GM19193 (cell line): ENCODE data around the gene DUSP19.

ENCODE experiments used
- POLR2A ChIP-seq: IDR thresholded peaks from 4 replicates; pipeline ENCODE4 v1.6.1; 2011; ENCODE audit not compliant: insufficient read depth, insufficient read length; ENCODE audit errors: extremely low read depth

Gene DUSP19

DNA sequence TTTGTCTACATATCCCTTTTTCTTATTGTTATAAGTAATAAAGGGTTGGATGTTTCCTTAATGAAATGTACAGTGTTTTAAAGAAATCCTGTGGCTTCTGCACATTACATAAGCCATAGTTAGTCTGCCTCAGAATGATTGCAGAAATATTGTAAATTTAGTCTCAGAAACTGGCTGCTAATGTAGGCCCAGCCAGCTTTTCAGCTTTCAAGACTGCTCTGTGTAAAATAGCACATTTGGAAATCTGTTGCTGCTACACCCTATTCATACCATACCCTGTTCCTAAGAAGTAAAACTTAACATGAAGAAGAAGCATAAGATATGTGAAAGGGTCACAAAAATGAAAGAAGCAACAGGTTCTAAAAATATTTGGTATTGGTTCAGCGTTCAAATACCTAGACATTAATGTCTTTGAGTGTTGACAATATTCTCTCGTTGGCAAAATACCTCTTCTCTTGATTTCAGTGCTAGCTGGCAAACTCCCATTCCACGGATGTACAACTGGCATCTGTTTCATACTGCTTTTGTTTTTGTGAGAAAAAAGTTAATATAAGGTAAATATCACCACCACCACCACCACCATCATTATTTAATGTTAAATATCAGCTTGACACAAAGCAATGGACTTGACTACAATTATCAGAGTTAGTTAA lies 21.1 kb upstream of the DUSP19 start:
- TF ChIP-seq POLR2A: no peak

DNA sequence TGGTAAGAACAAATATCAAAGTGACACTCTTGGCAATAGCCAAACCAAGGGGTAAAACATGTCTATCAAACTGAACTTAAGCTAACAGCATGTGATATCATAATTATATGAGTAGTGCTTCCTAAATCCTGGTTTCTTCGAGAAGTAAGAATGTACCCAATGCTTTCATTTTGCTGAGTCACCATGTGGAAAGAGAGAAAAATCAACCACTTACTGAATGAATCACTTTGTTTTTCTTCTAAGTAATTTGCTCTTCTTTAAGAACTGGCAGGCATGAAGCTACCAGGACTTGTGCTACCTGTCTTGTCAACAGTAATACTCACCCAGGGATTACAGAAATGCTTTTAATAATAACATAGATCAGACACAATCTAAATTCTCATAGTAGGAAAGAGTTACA lies 19.0 kb upstream of the DUSP19 start:
- no peak for TF ChIP-seq POLR2A

DNA sequence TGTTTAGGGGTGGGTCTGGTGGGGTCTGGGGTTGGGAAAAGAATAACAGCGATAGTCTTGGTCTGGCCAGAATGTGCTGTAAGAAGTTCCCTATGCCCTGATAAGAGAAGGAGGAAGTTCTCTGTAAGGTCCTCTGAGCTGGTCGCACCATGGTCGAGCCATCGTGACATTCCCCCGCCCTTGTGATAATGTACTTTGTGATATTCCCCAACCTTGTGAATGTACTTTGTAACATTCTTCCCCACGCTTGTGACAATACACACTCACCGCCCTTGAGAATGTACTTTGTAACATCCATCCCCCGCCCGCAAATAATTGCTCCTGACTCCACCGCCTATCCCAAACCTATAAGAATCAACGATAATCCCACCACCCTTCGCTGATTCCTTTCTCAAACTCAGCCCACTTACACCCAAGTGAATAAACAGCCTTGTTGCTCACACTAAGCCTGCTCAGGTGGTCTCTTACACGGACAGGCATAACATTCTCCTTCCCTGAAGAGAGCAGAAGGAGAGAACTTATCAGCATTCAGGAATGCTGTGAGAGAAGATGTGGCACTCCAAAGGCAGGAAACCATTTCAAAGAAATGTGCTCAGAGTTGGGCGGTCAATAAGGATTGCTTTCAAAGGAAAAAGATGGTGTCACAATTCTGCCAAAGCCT lies 17.8 kb upstream of the DUSP19 start:
- TF ChIP-seq POLR2A: no peak

DNA sequence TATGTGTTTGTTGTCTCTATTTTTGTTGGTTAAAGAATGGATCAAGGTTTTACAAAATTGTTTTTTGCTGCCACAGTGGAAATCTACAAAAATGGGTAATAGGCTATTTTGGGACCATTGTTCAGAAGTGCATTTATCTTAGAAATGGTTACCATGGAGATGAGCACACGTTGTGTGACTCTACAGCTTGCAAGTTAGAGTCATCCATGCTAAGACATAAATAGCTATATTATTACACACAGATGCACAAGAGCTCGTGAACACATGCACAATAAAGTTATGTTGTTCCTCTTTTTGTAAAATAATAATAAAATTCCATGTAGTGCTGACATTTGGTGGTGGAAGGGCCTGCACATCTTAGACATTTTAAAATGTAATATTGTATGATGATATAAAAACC lies 15.5 kb upstream of the DUSP19 start:
- no peak for TF ChIP-seq POLR2A

DNA sequence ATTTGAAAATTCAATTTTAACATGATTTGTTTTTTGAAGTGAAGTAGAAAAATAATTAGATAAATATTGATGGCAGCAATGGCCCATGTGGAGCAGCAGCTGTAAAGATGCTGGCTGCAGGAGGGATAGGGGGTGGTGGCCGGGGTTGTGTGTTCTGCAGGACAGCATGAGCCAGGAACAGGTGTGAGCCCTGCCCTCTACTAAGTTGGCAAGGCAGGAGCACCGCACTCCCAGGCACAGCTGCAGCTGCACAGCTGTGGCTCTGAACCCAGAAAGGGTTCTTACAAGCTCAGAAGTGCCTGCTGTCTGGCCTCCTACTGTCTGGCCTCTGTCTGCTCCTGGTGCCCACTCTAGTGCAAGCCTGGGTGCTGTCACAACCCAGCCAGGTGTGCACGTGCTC lies 10.0 kb upstream of the DUSP19 start:
- TF ChIP-seq POLR2A: no peak

DNA sequence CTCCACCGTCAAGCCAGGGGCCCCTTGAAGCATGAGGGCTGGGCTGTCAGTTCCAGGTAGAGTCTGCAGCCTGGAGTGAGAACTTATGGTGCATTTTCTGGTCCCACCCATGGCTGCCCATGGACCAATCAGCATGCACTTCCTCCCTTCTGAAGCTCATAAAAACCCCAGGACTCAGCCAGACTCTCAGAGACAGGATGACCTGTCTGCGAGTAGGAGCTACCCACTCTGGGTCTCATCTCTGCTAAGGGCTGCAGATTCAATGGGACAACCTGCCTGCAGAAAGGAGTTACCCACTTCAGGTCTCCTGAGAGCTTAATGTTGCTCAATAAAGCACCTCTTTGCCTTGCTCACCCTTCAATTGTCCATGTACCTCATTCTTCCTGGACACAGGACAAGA lies 9.4 kb upstream of the DUSP19 start:
- TF ChIP-seq POLR2A: no peak

DNA sequence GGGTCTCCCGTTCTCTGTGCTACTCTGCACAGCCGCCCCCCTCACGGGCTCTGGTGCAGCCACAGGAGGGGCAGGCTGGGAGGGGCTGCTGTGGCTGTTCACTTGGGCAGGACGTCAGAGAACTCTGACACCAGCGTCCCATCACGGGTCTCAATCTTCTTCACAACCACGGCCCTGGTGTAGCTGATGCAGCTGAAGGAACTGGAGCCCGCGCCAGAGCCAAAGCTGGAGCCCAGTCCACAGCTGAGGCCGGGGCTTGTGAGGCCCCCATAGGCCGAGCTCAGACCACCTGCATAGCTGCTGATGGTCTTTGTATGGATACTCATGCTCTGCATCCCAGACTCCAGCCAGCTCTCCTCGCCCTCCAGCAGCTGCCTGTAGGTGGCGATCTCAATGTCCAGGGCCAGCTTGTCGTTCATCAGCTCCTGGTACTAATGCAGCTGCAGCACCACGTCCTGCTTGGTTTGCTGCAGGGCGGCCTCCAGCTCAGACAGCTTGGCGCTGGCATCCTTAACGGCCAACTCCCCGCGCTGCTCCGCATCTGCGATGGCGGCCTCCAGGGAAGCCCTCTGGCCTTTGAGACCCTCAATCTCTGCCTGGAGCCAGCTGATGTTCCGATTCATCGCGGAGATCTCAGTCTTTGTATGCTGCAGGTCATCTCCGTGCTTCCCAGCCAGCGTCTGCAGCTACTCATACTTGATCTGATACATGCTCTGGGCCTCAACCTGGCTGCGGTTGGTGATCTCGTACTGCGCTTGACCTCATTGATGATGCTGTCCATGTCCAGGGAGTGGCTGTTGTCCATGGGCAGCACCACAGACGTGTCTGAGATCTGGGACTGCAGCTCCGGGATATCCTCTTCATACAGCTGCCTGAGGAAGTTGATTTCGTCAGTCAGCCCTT lies 7.4 kb upstream of the DUSP19 start:
- no peak for TF ChIP-seq POLR2A

DNA sequence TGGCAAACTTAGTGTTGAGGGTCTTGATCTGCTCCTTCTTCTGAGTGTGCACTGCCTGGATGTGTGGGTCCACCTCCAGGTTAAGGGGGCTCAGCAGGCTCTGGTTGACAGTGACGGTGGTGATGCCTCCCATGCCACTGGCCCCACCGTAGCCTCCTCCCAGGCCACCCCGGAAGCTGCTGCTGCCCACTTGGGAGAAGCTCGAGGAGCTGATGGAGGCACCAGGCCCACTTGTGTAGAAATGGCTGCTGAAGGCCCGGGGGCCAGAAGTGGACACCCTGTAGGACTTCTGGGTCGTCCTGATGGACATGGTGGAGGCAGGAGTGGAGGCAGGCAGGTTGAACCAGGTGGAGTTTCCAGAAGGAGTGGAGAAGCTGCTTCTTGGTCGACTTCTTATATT lies 6.4 kb upstream of the DUSP19 start:
- no peak for TF ChIP-seq POLR2A

DNA sequence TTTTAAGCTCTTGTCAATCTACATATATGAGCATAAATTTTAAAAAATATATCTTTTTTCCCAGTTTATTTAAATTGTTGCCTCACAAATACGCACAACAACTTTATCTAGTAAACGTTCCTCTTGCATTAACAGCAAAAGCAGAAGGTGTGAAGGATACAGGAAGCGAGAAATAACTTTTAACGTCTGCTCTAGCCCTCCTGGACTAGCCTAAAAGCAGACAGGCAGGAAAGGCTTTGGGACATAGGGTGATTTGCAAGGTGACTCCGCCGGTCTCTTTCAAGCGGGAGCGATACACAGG lies 434 bp upstream of the DUSP19 start:
- TF ChIP-seq POLR2A: no peak

DNA sequence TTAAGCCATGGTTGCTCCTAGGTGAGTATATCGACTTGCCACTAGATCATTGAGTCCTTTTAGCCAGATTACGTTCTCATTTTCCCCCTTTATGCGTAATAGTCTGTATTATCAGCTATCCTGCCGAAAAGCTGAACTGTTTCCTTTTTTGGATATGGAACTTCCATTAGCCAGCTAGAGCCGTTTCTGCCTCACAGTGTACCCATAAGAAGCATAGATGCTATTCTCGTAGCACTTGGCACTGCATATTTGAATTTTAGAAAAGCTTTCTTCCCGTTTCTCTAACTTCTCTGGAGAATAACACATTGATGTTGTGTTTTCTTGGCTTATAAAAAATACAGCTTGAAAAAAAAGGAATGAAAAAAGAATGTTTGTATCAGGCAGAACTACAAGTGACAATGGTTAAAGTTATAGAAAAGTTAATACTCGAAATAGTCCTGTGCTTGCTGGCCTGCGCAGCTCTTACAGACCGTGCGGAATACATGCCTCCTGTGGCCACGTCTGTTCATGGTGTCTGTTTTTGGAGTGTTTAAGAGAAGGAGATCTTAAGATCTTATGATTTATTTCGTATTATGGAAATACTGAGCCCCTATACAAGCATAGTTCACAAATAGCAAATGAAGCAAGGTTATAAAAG lies 710 bp downstream of the DUSP19 start:
- no peak for TF ChIP-seq POLR2A

DNA sequence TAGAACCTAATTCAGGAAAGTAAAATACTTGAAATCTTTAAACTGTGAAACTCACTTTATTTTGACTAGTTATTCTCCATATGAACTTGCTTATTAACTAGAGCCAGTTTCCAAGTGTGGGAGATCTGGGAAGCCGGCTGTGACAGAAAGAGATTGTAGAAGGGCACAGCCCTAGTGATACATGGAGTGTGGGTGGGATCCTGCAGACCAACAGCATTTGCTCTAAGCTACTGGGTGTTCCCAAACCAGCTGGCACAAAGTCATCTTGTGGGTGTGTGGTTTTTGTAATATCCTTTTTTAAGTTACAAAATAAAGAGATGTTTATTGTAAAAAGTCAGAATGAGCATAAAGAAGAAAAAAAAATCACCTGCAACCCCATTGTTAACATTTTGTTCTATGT lies 3.4 kb downstream of the DUSP19 start:
- no peak for TF ChIP-seq POLR2A

DNA sequence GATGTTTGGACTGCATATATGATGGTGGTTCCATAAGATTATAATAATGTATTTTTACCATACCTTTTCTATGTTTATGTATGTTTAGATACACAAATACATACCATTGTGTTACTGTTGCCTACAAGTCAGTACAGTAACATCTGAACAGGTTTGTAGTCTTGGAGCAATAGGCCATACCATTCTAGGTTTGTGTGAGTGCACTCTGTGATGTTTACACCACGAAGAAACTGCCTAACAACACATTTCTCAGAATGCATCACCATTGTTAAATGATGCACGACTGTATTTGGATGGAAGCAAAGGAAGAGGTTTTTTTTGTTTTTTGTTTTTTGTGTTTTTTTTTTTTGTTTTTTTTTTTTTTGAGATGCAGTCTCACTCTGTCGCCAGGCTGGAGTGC lies 9.5 kb downstream of the DUSP19 start:
- TF ChIP-seq POLR2A: no peak

DNA sequence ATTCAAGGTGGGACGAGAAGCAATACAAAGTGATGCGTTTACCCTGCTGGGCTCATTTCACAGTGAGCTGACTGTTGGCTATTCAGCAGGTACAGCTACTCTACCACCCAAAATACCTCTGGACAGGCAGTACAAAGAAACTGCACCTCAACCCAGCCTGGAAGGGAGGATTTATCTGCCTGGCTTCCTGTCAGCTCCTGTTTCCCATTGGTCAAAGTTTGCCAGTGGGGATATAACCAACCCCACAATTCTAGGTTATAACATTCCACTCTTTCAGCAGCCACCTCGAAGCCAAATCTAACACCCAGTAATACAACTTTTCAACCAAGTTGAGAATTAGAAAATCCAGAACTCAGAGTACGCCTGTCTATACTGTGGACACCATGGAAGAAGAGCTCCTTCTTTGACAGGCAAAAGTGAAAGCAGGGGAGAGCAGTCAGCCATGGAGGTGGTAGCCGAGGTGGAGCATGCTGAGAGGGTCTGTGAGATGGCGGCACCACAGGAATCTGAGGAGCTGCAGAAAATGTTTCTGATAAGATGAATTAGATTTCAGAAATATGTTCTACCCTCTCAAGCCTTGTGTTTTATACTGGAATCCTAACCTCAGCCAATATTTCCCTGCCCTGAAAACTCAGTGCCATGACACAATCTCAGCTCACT lies 10.8 kb downstream of the DUSP19 start:
- no peak for TF ChIP-seq POLR2A

DNA sequence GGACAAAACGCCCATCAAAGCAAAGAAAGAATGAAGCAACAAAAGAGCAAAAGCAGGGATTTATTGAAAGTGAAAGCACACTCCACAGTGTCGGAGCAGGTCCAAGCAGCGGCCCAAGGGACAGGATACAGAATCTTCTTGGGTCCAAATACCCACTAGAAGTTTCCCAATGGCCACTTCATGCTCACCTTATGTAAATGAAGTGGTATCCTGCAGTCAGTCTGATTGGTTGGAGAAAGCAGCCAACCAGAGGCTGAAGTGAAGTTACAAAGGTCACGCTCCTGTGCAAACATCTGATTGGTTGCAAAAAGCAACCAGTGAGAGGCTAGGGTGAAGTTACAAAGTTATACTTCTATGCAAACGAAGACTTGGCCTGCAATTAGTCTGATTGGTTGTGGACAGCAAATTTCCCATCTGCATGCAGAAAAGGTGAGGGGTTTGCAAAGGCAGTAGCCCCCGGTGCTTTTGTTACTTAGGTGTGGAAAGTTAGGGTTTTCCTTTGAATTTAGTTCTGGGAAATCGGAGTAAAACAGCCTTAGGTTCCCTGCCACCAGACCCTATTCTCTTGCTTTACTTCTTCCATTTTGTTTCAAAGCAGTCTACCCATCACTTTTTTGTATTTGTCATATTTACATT lies 12.9 kb downstream of the DUSP19 start:
- no peak for TF ChIP-seq POLR2A

DNA sequence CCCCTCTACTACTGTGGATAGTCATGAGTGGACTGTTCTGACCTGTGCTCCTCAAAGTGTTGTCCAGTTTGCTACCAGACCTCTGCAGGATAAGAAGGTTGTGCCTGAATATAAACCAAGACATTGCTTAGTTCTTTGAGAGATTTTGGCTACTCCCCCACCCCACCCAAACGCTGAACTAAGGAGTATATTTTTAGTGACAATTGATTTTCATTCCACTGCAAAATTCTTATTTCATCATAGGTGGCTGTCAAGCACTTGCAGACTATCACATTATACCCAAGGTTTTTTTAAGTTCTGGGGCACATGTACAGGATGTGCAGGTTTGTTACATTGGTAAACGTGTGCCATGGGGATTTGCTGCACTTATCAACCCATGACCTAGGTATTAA lies 13.4 kb downstream of the DUSP19 start:
- no peak for TF ChIP-seq POLR2A

DNA sequence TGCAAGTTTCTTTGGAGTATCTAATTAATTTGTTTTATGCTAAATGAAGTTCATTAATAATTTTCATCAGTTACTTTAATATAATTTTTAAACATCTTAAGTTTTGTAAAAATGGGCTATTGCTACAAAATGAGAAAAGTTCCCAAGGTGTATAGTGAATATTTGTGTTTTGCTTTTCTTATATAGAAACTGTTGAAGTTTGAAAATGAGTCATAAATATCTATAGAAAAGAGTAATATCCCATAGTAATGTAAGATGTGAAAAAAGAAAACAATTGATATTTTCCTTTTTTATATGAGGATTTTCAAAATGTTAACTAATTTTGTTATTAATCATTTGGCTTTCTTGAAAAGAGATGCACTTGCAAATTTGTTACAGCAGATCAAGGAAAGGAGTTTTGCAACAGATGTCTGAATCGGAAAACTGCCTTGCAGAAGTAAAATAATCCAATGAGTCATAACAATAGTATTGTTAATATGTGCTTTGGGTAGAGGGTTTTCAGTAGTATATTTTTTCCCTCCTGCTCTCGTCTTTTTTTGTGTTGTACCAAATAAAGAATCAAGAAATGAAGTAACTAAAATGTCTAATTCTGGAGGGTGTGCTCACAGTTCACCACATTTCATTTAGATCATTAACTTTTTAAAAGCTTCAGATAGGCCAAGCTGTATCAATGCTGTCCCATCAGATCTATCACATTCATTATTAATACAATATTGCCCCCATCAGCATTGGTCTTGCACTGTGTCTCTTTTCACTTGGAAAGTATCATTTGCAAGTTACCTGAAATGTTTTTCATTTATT lies 15.5 kb downstream of the DUSP19 start:
- TF ChIP-seq POLR2A: no peak
